8988T (cell line): ENCODE measurements around the gene ZNF750.

ENCODE experiments used
- DNase-seq: peaks from one replicate; pipeline ENCODE4 v3.0.0; 2011

The ZNF750 gene

DNA sequence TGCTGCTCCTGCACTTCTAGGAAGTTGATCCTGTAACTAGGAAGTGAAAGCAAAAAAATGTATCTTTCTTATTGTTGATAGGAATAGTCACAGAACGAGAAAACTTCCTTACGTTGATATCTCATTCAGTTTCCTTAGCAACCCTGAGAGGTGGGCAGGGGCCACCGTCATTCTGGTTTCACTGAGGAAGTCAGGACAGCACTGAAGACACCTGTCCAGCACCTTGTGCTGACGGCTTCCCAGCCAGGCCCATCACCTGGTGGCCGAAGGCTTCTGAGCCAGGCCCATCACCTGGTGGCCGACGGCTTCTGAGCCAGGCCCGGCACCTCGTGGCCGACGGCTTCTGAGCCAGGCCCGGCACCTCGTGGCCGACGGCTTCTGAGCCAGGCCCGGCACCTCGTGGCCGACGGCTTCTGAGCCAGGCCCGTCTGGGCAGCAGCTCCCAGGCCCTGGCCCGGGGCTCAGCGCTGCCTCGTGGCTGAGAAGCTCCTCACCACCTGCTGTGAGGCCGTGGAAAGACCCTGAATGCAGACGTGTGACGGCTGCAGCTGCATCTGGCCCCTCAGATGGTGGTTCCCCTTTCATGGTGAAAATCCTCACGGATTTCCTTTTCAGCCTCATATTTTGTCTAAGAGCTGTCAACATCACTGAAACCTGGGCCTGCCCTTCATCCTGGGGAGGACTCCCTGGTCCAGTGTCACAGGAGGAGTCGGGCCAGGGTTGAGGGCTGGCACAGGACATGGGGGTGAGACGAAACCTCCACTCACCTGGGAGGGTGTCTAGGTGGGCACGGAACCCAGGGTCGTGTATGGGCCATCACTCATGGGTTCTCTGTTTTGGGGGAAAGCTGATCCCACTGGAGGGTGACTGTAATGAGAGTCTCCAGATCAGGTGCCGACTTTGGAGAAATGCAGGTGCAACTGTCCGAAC lies 33.0 kb upstream of the ZNF750 start:
- DNase-seq = no peak

DNA sequence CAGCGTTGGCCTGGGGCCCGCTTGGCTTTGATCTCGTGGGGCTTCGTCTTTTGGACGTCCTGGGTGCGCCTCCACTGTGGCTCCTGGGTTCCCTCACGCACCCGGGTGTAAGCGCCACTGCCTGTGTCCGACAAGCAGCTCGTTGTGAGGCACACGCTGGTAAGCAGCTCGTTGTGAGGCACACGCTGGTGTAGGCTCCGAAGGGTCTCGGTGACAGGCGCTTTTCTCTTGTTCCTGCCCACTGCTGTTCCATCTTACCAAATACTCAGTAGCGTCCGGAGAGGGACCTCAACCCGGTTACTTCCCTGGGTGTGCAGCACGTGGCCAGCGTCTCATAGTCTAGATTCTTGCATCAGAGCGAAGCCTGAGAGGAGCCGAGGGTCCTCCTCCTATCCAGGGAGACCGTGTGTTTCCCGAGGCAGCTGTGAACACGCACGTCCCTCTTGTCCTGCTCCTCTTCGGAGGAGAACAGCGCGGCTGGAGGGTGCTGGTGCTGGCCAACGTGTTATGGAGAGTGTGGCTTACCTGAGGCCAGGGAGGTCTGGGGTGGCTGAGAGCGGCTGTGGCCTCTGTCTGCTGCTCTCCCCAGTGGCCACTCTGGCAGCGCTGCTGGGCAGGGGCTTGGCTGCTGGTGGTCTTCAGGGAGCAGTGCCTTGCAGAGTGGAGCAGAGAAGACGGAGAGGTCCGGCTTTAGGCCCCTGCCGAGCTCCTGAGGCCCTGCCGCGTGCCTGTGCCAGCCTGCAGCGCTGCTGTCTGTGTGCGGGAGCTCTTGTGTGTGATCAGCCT lies 32.1 kb upstream of the ZNF750 start:
- no peak for DNase-seq

DNA sequence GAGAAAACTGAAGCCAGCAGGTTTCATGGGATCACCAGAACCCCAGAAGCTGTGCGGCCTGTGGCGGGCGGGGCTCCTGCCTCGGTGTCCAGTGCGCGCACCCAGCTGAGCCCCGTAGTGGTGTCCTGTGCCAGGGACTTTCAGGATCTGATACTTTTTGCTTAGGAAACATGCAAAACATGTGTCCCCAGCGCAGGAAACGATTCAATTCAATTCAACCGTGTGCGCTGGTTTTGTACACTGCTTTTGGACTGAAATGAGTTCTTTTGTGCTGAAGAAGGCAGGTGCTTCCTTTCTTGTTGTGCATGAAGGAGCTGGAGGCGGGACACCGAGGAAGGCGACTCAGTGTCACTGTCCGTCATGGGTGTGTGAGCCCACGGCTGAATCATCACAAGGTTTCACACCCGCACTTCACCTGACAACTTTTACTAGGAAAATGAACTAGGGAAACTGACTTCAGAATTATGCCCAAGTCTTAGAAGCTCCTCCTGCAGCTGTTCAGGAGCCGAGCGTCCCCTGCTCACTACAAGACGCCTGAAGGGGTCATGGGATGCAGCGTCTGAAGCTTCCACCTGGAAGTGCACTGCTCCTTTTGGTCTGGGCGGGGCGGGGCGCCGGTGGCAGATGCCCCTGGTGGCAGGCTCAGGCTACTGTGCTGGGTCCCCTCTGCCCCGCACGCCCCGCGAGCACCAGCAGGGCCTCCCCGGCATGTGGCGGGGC lies 31.4 kb upstream of the ZNF750 start:
- peak; percentile 56 for DNase-seq

DNA sequence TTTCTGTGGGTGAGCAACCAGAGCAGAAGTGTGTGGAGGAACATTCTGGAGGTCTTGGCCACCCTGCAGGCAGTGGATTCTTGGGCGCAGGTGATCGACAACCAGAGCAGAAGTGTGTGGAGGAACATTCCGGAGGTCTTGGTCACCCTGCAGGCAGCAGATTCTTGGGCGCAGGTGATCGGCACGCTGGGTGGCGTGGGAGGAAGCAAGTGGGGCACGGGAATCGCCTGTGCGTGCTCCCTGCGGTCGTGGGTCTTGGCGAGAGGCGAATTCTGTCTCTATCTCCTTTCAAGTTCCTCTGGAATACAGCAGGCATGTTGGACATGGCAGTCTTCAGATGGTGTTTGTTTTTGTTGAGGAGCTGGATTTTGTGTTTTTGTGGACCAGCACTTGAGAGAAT lies 30.7 kb upstream of the ZNF750 start:
- DNase-seq = no peak

DNA sequence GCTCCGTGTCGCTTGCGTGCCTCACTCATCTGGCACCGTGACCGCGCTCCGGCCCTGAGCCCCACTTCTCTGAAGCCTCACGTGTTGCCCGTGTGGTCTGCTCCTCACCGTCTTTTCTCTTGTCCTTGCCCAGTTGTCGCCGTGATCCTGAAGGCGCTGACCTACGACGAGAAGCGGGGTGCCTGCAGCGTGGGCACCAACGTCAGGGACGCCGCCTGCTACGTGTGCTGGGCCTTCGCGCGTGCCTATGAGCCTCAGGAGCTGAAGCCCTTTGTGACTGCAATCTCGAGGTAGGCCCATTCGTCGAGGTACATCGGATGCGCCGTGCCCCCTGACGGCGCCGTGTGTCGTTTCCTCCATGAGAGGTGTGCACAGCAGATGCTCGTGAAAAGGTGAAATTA lies 30.3 kb upstream of the ZNF750 start:
- DNase-seq = no peak

DNA sequence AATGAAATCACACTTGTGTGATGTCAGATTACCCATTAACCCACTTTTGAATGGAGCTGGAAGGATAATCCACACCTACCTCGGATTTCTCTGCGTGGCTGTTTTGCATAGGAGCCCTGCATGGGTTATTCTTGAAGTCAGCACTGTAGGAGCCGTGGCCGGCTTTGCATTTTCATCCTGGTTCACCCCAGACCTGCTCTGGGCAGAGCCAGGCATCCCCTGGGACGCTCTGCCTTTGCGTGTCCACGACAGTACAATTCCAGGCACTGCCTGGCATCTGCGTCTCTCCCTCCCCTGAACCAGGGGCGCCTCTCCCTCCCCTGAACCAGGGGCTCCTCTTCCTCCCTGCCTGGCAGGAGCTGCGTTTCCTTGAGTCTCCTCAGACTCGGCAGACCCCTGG lies 29.7 kb upstream of the ZNF750 start:
- DNase-seq = no peak

DNA sequence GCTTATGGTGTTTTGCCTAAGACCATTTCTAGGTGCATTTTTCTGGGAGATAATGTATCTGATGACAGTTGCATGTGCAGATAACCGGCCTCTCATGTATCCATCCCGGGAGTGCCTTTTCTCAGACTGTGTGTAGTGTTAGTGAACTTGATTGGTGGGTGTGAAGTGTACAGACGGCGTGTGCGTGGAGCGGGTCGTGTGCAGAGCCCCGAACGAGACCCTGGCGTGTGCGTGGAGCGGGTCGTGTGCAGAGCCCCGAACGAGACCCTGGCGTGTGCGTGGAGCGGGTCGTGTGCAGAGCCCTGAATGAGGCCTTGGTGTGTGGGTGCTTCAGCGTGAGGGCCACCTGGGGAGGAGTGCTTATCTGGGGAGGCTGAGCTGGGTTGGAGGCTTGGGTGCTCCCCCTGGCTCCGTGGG lies 28.9 kb upstream of the ZNF750 start:
- DNase-seq = no peak

DNA sequence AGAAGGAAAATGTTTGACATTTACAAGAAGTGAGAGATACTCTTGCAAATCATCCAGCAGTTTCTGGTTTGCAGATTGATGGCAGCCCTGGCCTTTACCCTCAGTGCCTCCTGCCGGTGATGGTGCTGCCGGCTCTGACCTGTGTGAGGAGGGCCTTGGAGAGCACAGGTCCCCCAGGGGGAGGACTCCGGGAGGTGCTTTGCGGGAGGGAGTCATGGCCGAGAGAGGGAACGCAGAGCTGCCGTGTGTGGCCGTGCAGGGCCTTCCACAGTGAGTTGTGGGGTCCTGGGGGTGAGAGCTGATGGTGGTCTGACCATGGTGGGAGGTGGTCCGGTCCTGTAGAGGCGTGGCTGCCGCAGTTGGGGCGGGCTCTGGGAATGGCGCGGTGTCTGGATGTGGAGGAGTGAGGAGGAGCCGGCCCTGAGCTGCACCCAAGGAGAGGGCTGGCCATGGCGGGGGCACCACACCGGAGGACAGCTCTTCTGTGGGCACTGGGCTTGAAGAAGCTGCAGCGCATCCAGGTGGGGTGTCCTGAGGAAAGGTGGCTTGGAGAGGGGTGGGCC lies 28.0 kb upstream of the ZNF750 start:
- DNase-seq = no peak

DNA sequence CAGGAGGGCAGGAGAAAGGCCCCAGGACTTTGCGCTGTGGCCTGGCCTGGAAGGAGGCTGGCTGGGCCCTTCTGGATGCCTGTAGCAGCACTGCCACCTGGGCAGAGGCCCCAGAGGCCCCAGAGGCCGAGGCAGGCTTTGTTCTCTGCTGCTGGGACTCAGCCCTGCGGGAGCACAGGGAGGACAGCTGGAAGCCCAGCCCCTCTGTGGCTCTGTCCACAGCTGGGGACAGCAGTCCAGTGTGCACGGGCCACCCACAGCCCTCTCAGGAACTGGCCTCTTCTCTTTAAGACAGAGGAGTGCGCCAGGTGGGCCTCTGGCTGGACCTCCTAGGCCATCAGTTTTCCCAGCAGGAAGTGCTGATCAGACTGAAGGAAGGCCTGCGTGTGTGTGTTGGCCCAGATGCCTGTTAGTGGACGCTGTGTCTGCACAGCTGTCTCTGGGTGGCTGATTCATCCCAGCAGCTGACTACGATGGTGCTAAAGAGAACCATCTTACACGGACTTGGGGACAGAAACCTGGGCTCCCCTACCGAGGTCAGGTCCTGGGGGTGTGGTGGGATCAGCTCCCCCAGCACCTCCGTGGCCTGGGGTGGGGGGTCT lies 26.9 kb upstream of the ZNF750 start:
- DNase-seq = no peak

DNA sequence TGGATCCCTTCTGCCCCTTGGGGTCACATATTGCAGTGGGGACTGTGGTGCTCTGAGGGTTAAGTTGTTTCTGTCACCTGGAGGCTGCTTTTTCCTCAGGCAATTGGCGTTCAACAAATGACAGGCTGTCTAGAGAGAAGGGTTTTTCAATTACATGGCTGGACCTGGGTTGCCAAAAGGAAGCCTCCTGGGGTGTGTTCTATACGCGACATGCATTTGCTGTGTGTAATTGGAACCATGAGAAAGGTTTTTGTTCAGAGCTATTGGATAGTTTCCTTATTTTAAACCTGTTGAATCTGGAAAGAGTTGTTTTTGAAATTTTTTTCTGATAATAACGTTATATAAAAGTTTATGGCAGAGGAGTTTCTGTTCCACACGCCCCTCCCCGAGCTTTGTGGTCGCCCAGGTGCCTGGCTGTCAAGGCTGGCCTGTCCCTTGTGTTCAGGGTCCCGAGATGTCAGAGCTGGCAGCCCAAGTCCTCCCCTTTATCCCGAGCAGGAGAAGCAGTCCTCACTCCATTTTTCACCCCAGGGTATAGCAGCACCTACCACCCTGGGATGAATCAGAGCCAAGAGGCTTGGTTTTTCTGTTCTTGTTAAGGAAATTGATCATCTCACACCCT lies 26.1 kb upstream of the ZNF750 start:
- no peak for DNase-seq

DNA sequence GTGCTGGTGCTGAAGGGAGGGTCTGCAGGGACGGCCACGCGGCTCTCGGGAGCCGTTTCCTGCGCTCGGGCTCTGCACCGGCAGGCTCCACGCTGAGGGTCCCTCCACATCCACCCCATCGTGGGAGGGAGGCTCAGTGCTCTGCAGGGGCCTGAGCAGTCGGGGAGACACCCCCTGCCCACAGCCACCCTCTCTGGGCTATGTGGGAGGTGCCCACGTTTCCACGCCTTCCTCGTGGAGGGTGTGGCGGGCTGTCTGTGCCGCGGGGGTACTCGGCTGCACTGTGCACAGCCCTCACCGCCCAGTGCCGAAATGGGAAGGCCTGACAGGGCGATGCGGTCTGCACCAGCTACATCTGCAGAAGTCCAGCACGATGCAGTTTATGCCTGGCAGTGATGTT lies 25.5 kb upstream of the ZNF750 start:
- DNase-seq = no peak

DNA sequence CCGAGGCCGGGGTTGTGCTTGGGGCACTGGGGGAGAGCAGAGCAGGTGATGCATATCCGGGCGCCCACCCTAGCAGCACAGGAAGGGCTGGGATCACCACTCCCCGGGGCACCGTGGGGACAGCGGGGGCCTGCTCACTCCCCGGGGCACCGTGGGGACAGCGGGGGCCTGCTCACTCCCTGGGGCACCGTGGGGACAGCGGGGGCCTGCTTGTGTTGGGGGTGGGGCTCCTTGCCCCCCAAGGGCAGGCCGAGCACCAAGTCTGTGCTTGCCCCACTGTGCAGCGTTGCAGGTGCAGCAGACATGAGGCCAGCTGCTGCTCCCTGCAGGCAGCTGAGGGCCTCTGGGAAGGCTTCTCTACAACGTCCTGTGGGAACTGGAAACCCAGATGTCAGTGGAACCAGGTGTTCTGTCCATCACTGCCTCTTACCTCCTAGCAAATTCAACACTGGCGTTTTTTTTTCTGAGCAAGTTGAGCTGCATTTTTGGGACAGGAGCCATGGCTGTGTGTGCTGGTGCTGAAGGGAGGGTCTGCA lies 25.0 kb upstream of the ZNF750 start:
- DNase-seq = no peak

DNA sequence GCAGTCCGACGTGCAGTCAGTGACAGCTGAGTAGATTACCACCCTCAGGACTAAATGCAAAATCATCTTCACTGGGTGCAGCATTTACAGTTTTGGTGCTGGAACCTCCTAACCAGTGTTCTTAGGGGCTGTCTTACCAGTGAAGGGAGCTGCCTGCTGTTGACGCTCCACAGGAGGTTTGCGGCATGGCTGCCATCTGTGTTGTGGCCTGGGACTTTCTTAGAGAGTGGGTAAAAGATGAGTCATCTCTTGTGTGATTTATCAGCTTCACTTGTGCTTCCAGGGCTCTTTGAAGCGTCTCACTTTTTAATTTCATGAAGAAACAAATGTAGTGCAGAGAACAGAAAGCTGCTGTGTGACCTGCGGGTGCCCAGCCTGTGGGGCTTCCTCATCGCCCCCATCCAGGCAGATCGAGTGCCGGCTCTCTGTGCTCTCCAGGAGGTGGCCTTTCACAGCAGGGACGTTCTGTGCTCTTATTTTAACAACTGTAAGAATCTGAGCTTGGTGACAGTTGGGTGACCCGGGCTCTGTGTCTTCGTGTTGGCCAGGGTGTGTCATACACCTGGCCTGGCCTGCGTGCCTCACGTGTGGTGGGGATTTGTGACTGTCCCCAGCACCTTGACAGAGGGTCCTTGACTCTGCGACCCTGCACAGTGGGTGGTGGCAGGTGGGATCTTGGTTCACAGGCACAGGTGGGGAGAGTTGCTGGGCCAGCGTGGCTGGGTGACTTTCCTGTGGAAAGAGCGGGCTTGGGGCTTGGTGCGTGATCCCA lies 24.3 kb upstream of the ZNF750 start:
- no peak for DNase-seq

DNA sequence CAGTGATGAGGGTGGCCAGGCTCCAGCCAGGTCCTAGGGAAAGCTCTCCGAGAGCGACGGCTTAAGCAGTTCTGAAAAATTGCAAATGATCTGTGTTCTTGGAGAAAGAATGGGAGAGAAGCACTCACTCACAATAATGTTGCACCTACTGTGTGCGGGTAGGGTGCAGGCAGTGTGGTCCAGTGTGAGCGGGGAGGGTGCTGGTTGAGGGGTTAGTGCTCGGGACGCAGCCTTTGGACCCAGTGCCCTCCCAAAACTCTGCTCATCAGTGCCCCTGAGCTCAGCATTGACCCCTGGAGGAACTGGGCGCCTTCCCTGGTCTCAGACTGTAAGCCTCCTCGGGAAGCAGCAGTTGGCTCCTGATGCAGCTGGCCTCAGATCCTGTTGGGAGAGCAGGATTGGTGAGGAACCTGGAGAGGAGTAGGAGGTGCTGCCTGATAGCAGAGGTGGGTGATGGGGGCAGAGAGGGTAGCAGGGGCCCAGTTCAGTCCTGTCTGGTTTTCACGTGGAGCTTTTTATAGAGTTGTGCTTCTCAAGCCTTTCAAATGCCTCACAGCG lies 23.6 kb upstream of the ZNF750 start:
- DNase-seq = no peak

DNA sequence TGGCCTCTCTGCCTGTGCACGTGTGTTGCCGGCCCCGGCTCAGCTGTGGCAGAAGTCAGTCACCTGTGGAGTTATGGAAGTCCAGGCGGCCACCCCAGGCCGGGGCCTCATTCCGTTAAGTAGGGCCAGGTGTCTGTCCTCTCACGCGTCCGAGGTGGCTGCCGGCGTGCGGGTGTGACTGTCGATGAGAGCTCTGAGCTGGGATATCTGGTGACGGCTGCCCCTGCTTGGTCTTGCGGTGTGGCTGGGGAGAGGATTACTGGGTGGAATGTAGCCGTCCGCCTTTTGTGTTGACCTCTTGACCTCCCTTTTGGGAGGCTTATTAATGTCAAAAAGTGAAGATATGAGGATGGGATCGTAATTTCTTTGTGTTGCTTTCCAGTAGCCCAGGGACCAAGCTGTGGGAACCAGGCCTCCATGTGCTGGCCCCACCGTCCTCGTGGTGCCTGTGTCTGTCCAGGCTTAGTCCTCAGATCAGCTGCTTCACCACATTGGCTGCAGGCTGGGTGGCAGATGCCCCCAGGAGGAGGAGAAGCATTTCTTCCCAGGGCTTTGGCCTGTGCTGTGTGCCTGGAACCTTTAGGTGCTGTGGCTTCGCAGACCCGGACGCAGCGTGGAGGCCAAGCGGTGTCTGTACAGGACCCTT lies 23.0 kb upstream of the ZNF750 start:
- DNase-seq = no peak

DNA sequence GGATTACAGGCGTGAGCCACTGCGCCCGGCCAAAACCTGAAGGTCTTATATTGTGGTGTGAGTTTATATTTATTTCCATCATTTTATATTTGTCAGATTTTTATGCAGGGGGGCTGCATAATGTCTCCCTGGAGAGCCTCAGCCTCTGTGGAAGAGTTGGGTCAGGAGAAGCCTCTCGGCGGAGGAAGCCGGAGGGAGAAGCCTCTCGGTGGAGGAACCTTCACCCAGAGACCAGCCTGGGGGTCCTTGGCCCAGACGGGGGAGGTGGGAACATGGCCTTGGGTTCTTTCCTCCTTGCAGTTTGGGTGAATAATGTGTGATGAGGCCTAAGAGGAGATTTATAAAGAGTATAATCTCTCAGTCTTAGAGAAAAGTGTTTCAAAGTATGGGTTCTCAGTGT lies 22.4 kb upstream of the ZNF750 start:
- DNase-seq = no peak

DNA sequence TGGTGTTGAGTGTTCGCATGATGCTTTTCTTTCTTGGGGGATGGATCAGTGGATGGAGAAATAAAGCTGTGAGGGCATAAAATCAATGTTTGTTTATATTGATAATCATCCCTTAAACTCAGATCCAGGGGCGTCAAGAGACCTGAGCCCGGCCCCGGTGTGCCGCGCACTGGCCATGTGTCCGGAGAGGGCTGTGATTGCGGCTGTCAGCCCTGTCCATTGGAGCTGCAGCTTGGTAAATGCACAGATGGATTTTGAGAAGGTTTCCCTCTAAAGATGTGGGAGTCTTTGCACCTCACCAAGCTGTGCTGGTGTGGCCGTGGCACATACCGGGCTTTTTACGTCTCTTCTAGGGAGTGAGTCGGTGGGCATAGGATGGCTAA lies 21.6 kb upstream of the ZNF750 start:
- no peak for DNase-seq

DNA sequence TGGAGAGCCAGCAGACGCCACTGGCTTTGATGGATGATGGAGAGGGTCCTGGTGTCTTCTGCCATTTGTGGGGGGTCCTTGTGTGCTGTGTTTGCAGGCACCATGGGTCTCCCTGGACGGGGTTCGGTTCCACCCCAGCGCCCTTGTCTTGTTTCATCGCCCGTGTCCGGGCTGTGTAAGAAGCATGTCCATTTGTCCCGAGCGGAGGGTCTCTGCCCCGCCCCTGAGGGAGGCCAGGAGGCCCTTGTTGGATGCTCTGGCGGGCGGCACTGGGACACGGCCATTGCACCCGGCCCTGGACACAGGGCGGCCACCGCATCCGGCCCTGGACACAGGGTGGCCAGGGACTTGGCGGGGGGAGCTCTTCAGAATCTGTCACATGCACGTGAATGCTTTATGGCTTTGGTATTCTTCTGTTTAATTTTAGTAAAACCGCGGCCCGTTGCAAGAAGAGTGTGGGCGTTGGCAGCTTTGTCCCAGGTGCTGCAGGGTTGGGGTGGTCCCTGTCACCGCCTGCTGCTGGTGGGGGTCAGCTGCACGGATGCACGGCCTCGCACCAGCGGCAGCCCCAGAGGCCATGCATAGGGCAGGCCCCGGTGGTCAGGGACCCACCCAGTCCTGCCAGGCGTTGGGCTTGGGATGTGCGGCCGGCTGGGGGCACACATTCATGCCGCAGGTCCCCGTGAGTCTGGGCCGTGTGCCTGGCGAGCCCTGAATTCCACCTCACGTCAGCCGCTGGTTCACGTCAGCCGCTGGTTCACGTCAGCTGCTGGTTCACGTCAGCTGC lies 21.0 kb upstream of the ZNF750 start:
- no peak for DNase-seq
